Vagina (tissue), 2 donors: ENCODE measurements around the gene GAREM1. TPM values are rescaled to one million over a fixed set of nuclear protein-coding genes. Genes with fewer than 3 reads are reported as not detected.
A peak's percentile ranks its signal among the peaks of the same experiment; 100 is the strongest.

Source experiments
- DNase-seq, 2 donors: peaks; one replicate each; pipeline ENCODE4 v3.0.0-alpha.2; 2017; ENCODE audit errors: extremely low spot score in 2 of 2
- H3K27ac ChIP-seq: fragments of 200-600 bp; sonication (generic); one replicate; pipeline ENCODE4 v1.5.1; 2019
- H3K27me3 ChIP-seq: fragments of 200-600 bp; sonication (generic); one replicate; pipeline ENCODE4 v1.5.1; 2019
- H3K36me3 ChIP-seq, 2 donors: fragments of 200-600 bp; sonication (generic); one replicate each; pipeline ENCODE4 v1.5.1; 2017 to 2019
- H3K4me1 ChIP-seq: fragments of 200-600 bp; sonication (generic); one replicate; pipeline ENCODE4 v1.5.1; 2019
- H3K4me3 ChIP-seq, 2 donors: fragments of 200-600 bp; sonication (generic); 1 replicate in 1 of 2; 2 replicates in 1 of 2; pipeline ENCODE4 v1.5.1; 2016 to 2019
- H3K9me3 ChIP-seq: fragments of 200-600 bp; sonication (generic); one replicate; pipeline ENCODE4 v1.5.1; 2019
- POLR2A ChIP-seq, 2 donors: fragments of 450-650 bp; IDR thresholded peaks; one replicate each; pipeline ENCODE4 v1.6.1; 2017; ENCODE audit warnings: antibody characterized with exemption in 2 of 2, mild to moderate bottlenecking in 2 of 2, moderate library complexity in 2 of 2
- POLR2AphosphoS5 ChIP-seq, 2 donors: sonication (generic); formaldehyde crosslinking; IDR thresholded peaks; one replicate each; pipeline ENCODE4 v1.9.0; 2017; ENCODE audit warnings: antibody characterized with exemption in 2 of 2, mild to moderate bottlenecking in 2 of 2, low read depth in 1 of 2; ENCODE audit not compliant: insufficient read depth in 1 of 2
- intact Hi-C: fragments of 100-400 bp; cut with DNase I; formaldehyde crosslinking; loops from one replicate; pipeline ENCODE4 v1.15.1; 2023
- total RNA-seq: library from RNA; depleted of rRNA; stranded (reverse); fragments of >200 nt; gene quantifications from one replicate; pipeline ENCODE4 v1.2.3, GENCODE V29; 2016
- TF ChIP-seq, protein P1 (sequence below), 3 experiments: fragments of 450-650 bp in 2 of 3; fragments of 200-600 bp in 1 of 3; sonication (generic) in 1 of 3; IDR thresholded peaks; one replicate each; pipeline ENCODE4 v1.5.1; 2017 to 2019; ENCODE audit warnings: antibody characterized with exemption in 3 of 3, mild to moderate bottlenecking in 2 of 3, moderate library complexity in 2 of 3

Gene GAREM1
- total RNA-seq, 1 donor from 2014 or later, result 15.7 TPM

DNA sequence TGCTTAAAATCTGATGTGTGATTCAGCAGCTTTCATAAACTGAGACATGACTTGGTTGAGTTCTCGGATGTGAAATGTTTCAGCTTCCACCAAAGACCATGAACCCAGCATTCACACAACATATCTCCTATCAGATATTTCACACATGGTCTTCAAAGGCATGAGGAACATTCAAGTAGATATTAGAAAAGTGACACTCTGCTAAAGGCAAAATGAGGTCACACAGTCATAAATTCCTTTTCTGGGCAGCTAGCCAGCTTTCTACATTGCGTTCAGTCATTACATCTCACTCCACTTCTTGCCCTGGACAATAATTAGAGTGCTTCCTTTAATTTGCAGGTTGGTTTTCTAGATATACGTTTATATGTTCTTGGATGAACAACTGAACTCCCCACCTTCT, 96.7 kb downstream of the GAREM1 start:
- Histone ChIP-seq H3K4me1 (peaks cover 29% of the 10 kb centered on the region), H3K27me3 (no peaks in the 10 kb centered on the region), H3K4me3 (no peak overlapping the region), H3K27ac (no peak overlapping the region), H3K9me3 (no peaks in the 10 kb centered on the region), H3K36me3 (no peaks in the 10 kb centered on the region)
- DNase-seq, result no peak
- intact Hi-C loops, result no loop called here
- TF ChIP-seq, protein P1, sequence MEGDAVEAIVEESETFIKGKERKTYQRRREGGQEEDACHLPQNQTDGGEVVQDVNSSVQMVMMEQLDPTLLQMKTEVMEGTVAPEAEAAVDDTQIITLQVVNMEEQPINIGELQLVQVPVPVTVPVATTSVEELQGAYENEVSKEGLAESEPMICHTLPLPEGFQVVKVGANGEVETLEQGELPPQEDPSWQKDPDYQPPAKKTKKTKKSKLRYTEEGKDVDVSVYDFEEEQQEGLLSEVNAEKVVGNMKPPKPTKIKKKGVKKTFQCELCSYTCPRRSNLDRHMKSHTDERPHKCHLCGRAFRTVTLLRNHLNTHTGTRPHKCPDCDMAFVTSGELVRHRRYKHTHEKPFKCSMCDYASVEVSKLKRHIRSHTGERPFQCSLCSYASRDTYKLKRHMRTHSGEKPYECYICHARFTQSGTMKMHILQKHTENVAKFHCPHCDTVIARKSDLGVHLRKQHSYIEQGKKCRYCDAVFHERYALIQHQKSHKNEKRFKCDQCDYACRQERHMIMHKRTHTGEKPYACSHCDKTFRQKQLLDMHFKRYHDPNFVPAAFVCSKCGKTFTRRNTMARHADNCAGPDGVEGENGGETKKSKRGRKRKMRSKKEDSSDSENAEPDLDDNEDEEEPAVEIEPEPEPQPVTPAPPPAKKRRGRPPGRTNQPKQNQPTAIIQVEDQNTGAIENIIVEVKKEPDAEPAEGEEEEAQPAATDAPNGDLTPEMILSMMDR (IDR thresholded peaks at IDR 0.05), result no peak
- TF ChIP-seq POLR2AphosphoS5 (IDR thresholded peaks at IDR 0.05; ENCODE audit: insufficient read depth in 1 of 2, low read depth in 1 of 2), result peak in 1 of 2 donors; percentile 15

DNA sequence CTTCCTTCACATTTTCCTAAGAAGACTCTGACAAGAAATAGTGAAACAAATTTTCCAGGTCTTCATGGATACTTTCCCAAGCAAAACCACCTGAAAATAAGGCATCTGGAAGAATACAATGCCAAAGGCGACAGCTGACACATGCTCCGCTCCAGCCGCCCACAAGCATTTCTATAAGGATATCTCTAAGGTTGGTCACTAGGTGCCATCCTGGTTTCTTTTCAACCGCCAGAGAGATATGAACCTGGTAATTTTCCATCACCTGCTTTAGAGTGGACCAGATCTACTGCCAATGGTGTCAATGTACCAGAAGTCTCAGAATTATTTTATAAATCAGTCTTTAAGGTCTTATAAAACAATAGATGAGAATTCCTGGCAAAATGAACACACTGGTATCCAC, 97.2 kb downstream of the GAREM1 start:
- intact Hi-C loops, result no loop called here
- Histone ChIP-seq H3K4me3 (no peak overlapping the region), H3K27me3 (no peaks in the 10 kb centered on the region), H3K4me1 (peaks cover 34% of the 10 kb centered on the region), H3K27ac (peak overlapping the region; percentile 22), H3K36me3 (no peaks in the 10 kb centered on the region), H3K9me3 (no peaks in the 10 kb centered on the region)
- DNase-seq, result no peak
- TF ChIP-seq, protein P1 (IDR thresholded peaks at IDR 0.05), result no peak
- no peak for TF ChIP-seq POLR2AphosphoS5 (IDR thresholded peaks at IDR 0.05; ENCODE audit: insufficient read depth in 1 of 2, low read depth in 1 of 2)
- TF ChIP-seq POLR2A (IDR thresholded peaks at IDR 0.05), result no peak

DNA sequence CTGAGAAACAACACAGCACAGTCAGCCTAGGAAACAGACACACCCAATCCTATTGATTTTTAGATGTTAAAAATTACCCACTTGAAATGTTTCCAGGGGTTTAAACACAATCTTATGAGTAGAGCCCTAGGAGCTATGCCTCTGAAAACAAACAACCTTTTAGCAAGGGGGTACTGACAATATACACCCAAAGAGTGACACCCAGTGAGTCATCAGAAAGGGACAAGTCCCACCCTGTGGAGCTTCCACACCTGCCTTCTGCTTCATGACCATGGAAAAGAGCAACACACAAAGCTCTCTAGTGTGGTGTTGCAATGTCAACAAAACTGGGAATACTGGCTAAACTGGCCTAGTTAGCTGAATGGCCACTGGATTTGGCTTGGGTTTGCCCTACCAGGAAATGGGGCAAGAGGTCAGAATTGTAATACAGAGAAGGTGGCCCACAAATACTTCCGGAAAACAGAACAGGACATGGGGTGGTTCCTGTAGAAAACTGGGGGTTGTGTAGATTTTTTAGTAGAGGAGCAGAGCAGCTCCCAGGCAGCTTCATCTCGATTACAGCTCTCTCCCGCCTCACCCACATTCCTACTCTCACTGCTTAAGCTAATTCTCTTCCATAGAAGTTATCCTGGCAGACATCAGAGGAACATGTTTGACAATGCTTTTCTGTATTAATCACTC, 98.2 kb downstream of the GAREM1 start:
- no peak for DNase-seq
- peak overlapping the region; percentile 65 for H3K27ac ChIP-seq
- no peaks in the 10 kb centered on the region for H3K27me3 ChIP-seq
- H3K4me1 ChIP-seq, result peaks cover 44% of the 10 kb centered on the region
- H3K36me3 ChIP-seq, result no peaks in the 10 kb centered on the region
- H3K9me3 ChIP-seq, result no peaks in the 10 kb centered on the region
- intact Hi-C loops, result no loop called here
- no peak overlapping the region for H3K4me3 ChIP-seq
- TF ChIP-seq POLR2A (IDR thresholded peaks at IDR 0.05) (no peak), POLR2AphosphoS5 (IDR thresholded peaks at IDR 0.05; ENCODE audit: insufficient read depth in 1 of 2, low read depth in 1 of 2) (peak in 1 of 2 donors; percentile 69)

GRCh38 chr18:32372047-32372380, 98.7 kb downstream of the GAREM1 start:
- intact Hi-C loops, result no loop called here
- H3K36me3 ChIP-seq, result no peaks in the 10 kb centered on the region
- no peaks in the 10 kb centered on the region for H3K9me3 ChIP-seq
- no peak for DNase-seq
- H3K4me3 ChIP-seq, result no peak overlapping the region
- no peaks in the 10 kb centered on the region for H3K27me3 ChIP-seq
- peak overlapping the region; percentile 65 for H3K27ac ChIP-seq
- H3K4me1 ChIP-seq, result peaks cover 46% of the 10 kb centered on the region
- TF ChIP-seq POLR2A (IDR thresholded peaks at IDR 0.05), result no peak
- TF ChIP-seq, protein P1 (IDR thresholded peaks at IDR 0.05), result no peak
- no peak for TF ChIP-seq POLR2AphosphoS5 (IDR thresholded peaks at IDR 0.05; ENCODE audit: insufficient read depth in 1 of 2, low read depth in 1 of 2)

GRCh38 chr18:32371384-32371783, 99.3 kb downstream of the GAREM1 start:
- Histone ChIP-seq H3K36me3 (no peaks in the 10 kb centered on the region), H3K9me3 (no peaks in the 10 kb centered on the region), H3K27ac (peak overlapping the region; percentile 65), H3K27me3 (no peaks in the 10 kb centered on the region), H3K4me1 (peaks cover 52% of the 10 kb centered on the region), H3K4me3 (no peak overlapping the region)
- intact Hi-C loops, result no loop called here
- TF ChIP-seq POLR2A (IDR thresholded peaks at IDR 0.05), result no peak
- TF ChIP-seq POLR2AphosphoS5 (IDR thresholded peaks at IDR 0.05; ENCODE audit: insufficient read depth in 1 of 2, low read depth in 1 of 2), result no peak
- DNase-seq, result no peak

DNA sequence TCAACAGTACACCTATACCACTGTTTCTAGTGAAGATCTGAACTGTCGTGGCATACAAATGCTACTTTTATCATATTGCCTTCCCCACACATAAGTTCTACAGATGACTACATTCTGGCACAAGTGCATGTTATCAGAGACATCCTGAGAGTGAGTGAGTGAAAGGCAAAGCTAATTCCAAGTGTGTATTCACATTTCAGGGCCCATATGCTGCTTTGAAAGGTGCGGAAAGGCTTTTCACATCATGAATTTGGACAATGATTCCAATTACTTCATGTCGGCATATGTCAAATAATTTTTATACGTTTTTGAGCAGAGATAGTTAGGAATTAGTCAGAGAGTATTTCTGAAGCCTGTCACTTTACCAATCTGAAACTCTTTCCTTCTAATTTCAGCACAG, 101.7 kb downstream of the GAREM1 start:
- no peaks in the 10 kb centered on the region for H3K36me3 ChIP-seq
- TF ChIP-seq, protein P1 (IDR thresholded peaks at IDR 0.05), result no peak
- no peak for TF ChIP-seq POLR2A (IDR thresholded peaks at IDR 0.05)
- TF ChIP-seq POLR2AphosphoS5 (IDR thresholded peaks at IDR 0.05; ENCODE audit: insufficient read depth in 1 of 2, low read depth in 1 of 2), result no peak
- peak overlapping the region; percentile 25 for H3K27ac ChIP-seq
- peaks cover 51% of the 10 kb centered on the region for H3K4me1 ChIP-seq
- H3K4me3 ChIP-seq, result no peak overlapping the region
- DNase-seq, result no peak
- H3K27me3 ChIP-seq, result no peaks in the 10 kb centered on the region
- H3K9me3 ChIP-seq, result no peaks in the 10 kb centered on the region
- intact Hi-C loops, result no loop called here
